ENCODE results near the gene INKA2. TPM values are rescaled to one million over a fixed set of nuclear protein-coding genes. Genes with fewer than 3 reads are reported as not detected.

Gene INKA2
- total and polyA plus RNA-seq, 4 experiments from 2014 or later, result 0.16 to 2.4 (median 1.2) TPM

GRCh38 chr1:111729271-111729921 is 9.8 kb downstream of the INKA2 start:
- no peaks in the 10 kb centered on the region for H3K27me3 ChIP-seq (ENCODE audit: insufficient read depth, low read length)
- peaks cover under 1 to 8% (median 6%) of the 10 kb centered on the region in 4 donors for H3K4me1 Mint-ChIP-seq
- H3K27me3 Mint-ChIP-seq, result no peaks in the 10 kb centered on the region
- H3K36me3 Mint-ChIP-seq, result no peaks in the 10 kb centered on the region
- CTCF ChIA-PET (ENCODE audit: partially characterized antibody), result interaction anchor here (1.7 to 1.9 kb wide), 2 partner anchors 18 to 40 kb away, joined by 6 to 8 read pairs; no protein-coding TSS in a partner anchor
- H3K9me3 ChIP-seq (ENCODE audit: control insufficient read depth in 1 of 2, low read length in 2 of 2), result no peaks in the 10 kb centered on the region
- no peak overlapping the region for H3K4me3 ChIP-seq (ENCODE audit: low read length in 2 of 2)
- H3K36me3 ChIP-seq (ENCODE audit: insufficient read depth, low read length), result no peaks in the 10 kb centered on the region
- POLR2A ChIA-PET (ENCODE audit: partially characterized antibody), result interaction anchor here (0.8 kb wide), 1 partner anchor 222 kb away, joined by 3 read pairs; no protein-coding TSS in a partner anchor
- no peak for DNase-seq
- no peak overlapping the region for H3K27ac Mint-ChIP-seq
- no peak overlapping the region for H3K4me3 Mint-ChIP-seq
- peaks cover 5% of the 10 kb centered on the region for H3K4me1 ChIP-seq (ENCODE audit: insufficient read depth, low read length)
- intact Hi-C loops (cut with micrococcal nuclease), result no loop called here
- H3K9me3 Mint-ChIP-seq, result no peaks in the 10 kb centered on the region
- no peak overlapping the region for H3K27ac ChIP-seq (ENCODE audit: low read depth, low read length)

DNA sequence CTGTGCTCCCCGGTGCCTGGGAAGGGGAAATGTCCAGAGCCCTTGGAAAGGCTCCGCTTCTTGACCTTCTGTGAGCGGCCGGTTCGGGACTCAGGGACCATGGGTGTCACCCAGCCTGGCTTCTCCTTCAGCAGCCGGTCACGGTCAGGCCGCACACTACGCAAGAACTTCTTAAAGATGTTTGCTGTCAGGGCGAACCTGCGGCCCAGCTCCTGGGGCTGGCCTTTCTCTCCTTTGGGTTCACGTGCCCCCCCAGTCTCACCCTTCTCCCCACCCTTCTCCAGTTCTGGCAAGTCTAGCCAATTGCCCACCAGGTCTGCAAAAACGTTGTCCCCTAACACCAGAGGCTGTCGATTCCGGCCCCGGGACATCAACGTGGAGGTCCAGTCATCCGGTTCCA is 12.1 kb downstream of the INKA2 start:
- H3K27me3 Mint-ChIP-seq, result no peaks in the 10 kb centered on the region
- H3K36me3 Mint-ChIP-seq, result no peaks in the 10 kb centered on the region
- no peaks in the 10 kb centered on the region for H3K9me3 ChIP-seq (ENCODE audit: control insufficient read depth in 1 of 2, low read length in 2 of 2)
- intact Hi-C loops (cut with micrococcal nuclease), result no loop called here
- H3K4me1 ChIP-seq (ENCODE audit: insufficient read depth, low read length), result peaks cover 22% of the 10 kb centered on the region
- no peak for DNase-seq
- no peak overlapping the region for H3K27ac Mint-ChIP-seq
- peaks cover 14 to 28% (median 24%) of the 10 kb centered on the region in 4 donors for H3K4me1 Mint-ChIP-seq
- no peak overlapping the region for H3K4me3 Mint-ChIP-seq
- H3K9me3 Mint-ChIP-seq, result no peaks in the 10 kb centered on the region
- H3K27me3 ChIP-seq (ENCODE audit: insufficient read depth, low read length), result no peaks in the 10 kb centered on the region
- H3K4me3 ChIP-seq (ENCODE audit: low read length in 2 of 2), result no peak overlapping the region
- H3K36me3 ChIP-seq (ENCODE audit: insufficient read depth, low read length), result no peaks in the 10 kb centered on the region
- CTCF ChIA-PET (ENCODE audit: partially characterized antibody), result interaction anchor here (0.9 to 2.3 kb wide), 2 partner anchors 42 to 219 kb away, joined by 3 to 6 read pairs; no protein-coding TSS in a partner anchor
- POLR2A ChIA-PET (ENCODE audit: partially characterized antibody), result no interaction called here
- H3K27ac ChIP-seq (ENCODE audit: low read depth, low read length), result no peak overlapping the region

DNA sequence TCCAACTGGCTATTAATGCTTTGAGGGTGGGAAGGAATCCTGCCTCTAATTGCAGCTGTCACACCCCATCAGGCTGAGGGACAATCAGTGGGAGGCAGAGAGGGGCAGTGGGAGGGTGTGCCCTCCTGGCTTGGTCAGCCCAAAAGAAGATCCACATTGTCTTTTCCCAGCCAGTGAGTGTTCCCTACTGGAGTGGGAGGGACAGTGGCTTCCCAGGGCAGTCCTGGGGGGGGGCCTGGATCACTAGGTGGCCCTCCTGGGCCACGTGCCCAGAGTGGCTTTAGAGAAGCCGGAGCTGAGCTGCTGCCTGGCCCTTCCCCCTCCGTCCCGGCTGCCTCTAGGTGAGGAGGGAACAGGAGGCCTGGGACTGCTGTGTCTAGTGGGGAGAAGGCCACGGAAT is 14.0 kb downstream of the INKA2 start:
- POLR2A ChIA-PET (ENCODE audit: partially characterized antibody), result interaction anchor here (4.0 kb wide), 1 partner anchor 14 kb away, joined by 19 read pairs; the partner anchor contains the start of gene INKA2
- Histone ChIP-seq H3K9me3 (ENCODE audit: control insufficient read depth in 1 of 2, low read length in 2 of 2) (no peaks in the 10 kb centered on the region), H3K4me3 (ENCODE audit: low read length in 2 of 2) (no peak overlapping the region), H3K4me1 (ENCODE audit: insufficient read depth, low read length) (peaks cover 22% of the 10 kb centered on the region), H3K27ac (ENCODE audit: low read depth, low read length) (no peak overlapping the region), H3K36me3 (ENCODE audit: insufficient read depth, low read length) (no peaks in the 10 kb centered on the region), H3K27me3 (ENCODE audit: insufficient read depth, low read length) (no peaks in the 10 kb centered on the region)
- H3K27ac Mint-ChIP-seq, result peak overlapping the region in 6 of 7 donors; percentile 29 to 97 (median 92)
- H3K27me3 Mint-ChIP-seq, result no peaks in the 10 kb centered on the region
- no peak for DNase-seq
- H3K4me3 Mint-ChIP-seq, result no peak overlapping the region
- intact Hi-C loops (cut with micrococcal nuclease), result no loop called here
- H3K4me1 Mint-ChIP-seq, result peaks cover 20 to 39% (median 29%) of the 10 kb centered on the region in 4 donors
- CTCF ChIA-PET (ENCODE audit: partially characterized antibody), result interaction anchor here (1.2 kb wide), 1 partner anchor 9 kb away, joined by 3 read pairs; no protein-coding TSS in a partner anchor
- no peaks in the 10 kb centered on the region for H3K9me3 Mint-ChIP-seq
- H3K36me3 Mint-ChIP-seq, result no peaks in the 10 kb centered on the region

DNA sequence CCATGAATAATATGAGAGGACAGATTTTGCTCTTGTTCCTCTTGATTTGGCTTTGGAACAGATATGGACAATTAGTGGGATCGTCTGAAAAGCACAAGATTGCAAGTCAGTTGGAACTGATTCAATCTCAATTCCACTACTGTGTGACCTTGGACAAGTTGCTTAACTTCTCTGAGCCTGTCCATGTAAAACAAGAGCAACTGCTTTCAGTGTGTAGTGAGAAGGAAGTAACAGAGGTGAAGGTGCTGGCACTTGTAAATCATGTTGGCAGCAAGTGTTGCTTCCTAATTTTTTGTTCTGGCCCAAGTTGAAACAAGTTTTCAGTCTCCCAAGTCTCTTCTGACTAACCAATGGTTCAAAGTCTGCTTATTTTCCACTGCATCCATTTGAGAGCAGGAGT is 15.3 kb downstream of the INKA2 start:
- peaks cover 22% of the 10 kb centered on the region for H3K4me1 ChIP-seq (ENCODE audit: insufficient read depth, low read length)
- no peaks in the 10 kb centered on the region for H3K36me3 Mint-ChIP-seq
- H3K27ac Mint-ChIP-seq, result peak overlapping the region; percentile 75 to 97 (median 93)
- POLR2A ChIA-PET (ENCODE audit: partially characterized antibody), result interaction anchor here (4.0 kb wide), 1 partner anchor 15 kb away, joined by 19 read pairs; the partner anchor contains the start of gene INKA2
- intact Hi-C loops (cut with micrococcal nuclease), result loop anchor here (2.0 kb wide), 2 partner anchors 15 to 31 kb away; partner anchors contain the start of genes DDX20 and INKA2
- peaks cover 20 to 42% (median 30%) of the 10 kb centered on the region in 4 donors for H3K4me1 Mint-ChIP-seq
- no peaks in the 10 kb centered on the region for H3K9me3 Mint-ChIP-seq
- no peak for DNase-seq
- H3K9me3 ChIP-seq (ENCODE audit: control insufficient read depth in 1 of 2, low read length in 2 of 2), result no peaks in the 10 kb centered on the region
- peak overlapping the region in 1 of 2 donors; percentile 19 for H3K4me3 ChIP-seq (ENCODE audit: low read length in 2 of 2)
- H3K27me3 ChIP-seq (ENCODE audit: insufficient read depth, low read length), result no peaks in the 10 kb centered on the region
- peak overlapping the region; percentile 41 for H3K27ac ChIP-seq (ENCODE audit: low read depth, low read length)
- H3K36me3 ChIP-seq (ENCODE audit: insufficient read depth, low read length), result no peaks in the 10 kb centered on the region
- peak overlapping the region in 4 of 8 donors; percentile 10 to 36 (median 17) for H3K4me3 Mint-ChIP-seq
- CTCF ChIA-PET (ENCODE audit: partially characterized antibody), result interaction anchor here (1.1 to 1.2 kb wide), 3 partner anchors 10 to 23 kb away, joined by 3 to 5 read pairs (median 3); no protein-coding TSS in a partner anchor
- no peaks in the 10 kb centered on the region for H3K27me3 Mint-ChIP-seq

DNA sequence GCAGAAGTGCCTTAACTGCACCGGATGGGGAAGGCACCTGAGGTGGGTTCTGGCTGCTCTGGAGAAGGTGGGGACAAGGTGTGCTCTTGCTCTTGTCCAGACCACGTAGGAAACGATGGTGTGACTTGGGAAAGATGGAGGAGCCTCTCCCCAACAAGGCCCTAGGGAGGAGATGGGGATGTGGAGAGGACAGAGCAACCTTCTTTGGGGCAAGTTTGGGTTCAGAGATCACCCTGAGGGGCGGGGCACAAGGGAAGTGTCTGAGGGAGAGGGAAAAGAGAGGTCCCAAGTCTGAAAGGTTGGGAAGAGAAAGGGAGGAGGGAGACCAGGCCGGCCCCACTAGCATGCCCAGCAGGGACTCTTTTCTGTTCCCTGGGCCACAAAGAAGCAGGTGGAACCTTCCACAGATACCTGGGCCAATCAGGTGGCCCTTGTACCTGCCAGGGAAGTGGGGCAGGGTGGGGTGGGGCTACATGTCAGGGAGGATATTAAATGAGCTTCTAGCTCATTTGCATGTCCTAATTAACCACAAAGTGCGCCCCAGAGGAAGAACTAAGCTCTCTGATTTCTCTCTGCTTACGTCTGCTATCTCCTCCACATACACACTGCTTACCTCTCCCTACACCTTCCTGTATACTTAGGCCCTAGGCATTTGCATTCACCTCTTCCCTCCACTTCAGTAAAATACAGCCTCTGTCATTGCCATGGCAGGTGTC is 15.9 kb downstream of the INKA2 start:
- Histone ChIP-seq H3K9me3 (ENCODE audit: control insufficient read depth in 1 of 2, low read length in 2 of 2) (no peaks in the 10 kb centered on the region), H3K4me3 (ENCODE audit: low read length in 2 of 2) (peak overlapping the region in 1 of 2 donors; percentile 19), H3K36me3 (ENCODE audit: insufficient read depth, low read length) (no peaks in the 10 kb centered on the region), H3K27ac (ENCODE audit: low read depth, low read length) (peak overlapping the region; percentile 41), H3K27me3 (ENCODE audit: insufficient read depth, low read length) (no peaks in the 10 kb centered on the region), H3K4me1 (ENCODE audit: insufficient read depth, low read length) (peaks cover 22% of the 10 kb centered on the region)
- Mint-ChIP-seq H3K4me1 (peaks cover 20 to 42% (median 32%) of the 10 kb centered on the region in 4 donors), H3K36me3 (no peaks in the 10 kb centered on the region), H3K9me3 (no peaks in the 10 kb centered on the region), H3K27me3 (no peaks in the 10 kb centered on the region), H3K4me3 (peak overlapping the region in 4 of 8 donors; percentile 10 to 36 (median 25)), H3K27ac (peak overlapping the region; percentile 75 to 97 (median 93))
- intact Hi-C loops (cut with micrococcal nuclease), result loop anchor here (2.0 kb wide), 2 partner anchors 16 to 32 kb away; partner anchors contain the start of genes DDX20 and INKA2
- ChIA-PET POLR2A (ENCODE audit: partially characterized antibody) (interaction anchor here (0.8 to 4.0 kb wide), 2 partner anchors 16 to 32 kb away, joined by 7 to 19 read pairs; partner anchors contain the start of genes DDX20 and INKA2), CTCF (ENCODE audit: partially characterized antibody) (interaction anchor here (1.1 to 1.2 kb wide), 3 partner anchors 9 to 24 kb away, joined by 3 to 5 read pairs (median 3); no protein-coding TSS in a partner anchor)
- peak; percentile 58 to 83 (median 69) for DNase-seq

DNA sequence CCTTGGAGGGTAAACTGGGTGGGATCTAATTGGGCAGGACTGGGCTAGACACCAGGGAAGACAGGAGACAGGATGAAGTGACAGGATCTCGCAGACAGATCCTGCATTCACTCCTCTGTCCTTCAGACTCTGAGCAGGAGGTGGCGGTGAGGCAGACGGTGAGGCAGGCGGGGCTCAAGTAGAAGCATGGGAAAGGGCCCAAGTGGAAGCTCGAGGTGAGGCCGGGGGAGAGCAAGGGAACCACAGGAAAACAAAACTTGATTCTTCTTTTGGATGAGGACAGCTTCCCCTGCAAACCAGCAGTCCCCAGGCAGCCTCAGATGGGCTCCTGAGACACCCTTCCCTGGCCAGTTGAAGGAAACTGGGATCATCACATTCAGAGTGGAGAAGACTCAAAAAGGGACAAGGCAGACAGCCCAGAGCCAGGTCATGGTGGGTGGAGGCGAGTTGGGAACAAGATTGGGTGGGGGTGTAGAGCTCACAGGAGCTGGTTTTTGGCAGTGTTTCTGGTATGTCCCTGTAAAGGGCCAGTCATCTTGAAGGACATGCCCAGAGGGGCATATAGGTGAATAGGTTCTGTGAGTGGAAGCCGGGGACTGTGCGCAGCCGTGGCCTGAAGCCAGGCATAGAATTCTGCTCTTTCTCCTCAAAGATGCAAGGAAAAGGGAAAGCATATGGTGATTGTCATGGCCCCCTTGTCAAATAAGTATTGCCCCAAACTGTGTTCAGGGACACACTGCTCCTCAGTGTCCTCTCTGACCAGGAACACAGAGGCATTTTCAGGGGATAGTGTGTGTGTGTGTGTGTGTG is 18.0 kb downstream of the INKA2 start:
- Mint-ChIP-seq H3K27ac (peak overlapping the region; percentile 75 to 90 (median 82)), H3K4me3 (no peak overlapping the region)
- intact Hi-C loops (cut with micrococcal nuclease), result no loop called here

More for the DNA sequence above, 18.0 kb downstream of the INKA2 start:
- peaks cover 0 to 4% (median 0%) of the 10 kb centered on the region in 8 donors for H3K9me3 Mint-ChIP-seq
- ChIA-PET POLR2A (ENCODE audit: partially characterized antibody) (interaction anchor here (1.3 kb wide), 1 partner anchor 34 kb away, joined by 4 read pairs; no protein-coding TSS in a partner anchor), CTCF (ENCODE audit: partially characterized antibody) (no interaction called here)
- Histone ChIP-seq H3K27ac (ENCODE audit: low read depth, low read length) (no peak overlapping the region), H3K36me3 (ENCODE audit: insufficient read depth, low read length) (peaks cover 9% of the 10 kb centered on the region), H3K27me3 (ENCODE audit: insufficient read depth, low read length) (no peaks in the 10 kb centered on the region), H3K9me3 (ENCODE audit: control insufficient read depth in 1 of 2, low read length in 2 of 2) (no peaks in the 10 kb centered on the region), H3K4me1 (ENCODE audit: insufficient read depth, low read length) (peaks cover 22% of the 10 kb centered on the region), H3K4me3 (ENCODE audit: low read length in 2 of 2) (no peak overlapping the region)
- H3K4me1 Mint-ChIP-seq, result peaks cover 28 to 42% (median 32%) of the 10 kb centered on the region in 4 donors
- no peaks in the 10 kb centered on the region for H3K27me3 Mint-ChIP-seq
- no peak for DNase-seq
- H3K36me3 Mint-ChIP-seq, result peaks cover 5 to 9% of the 10 kb centered on the region in 2 donors

All from CD4-positive, alpha-beta memory T cell (primary cell).